Neural cell (in vitro differentiated cells): ENCODE measurements around the gene SCYGR6.

Experiments
- EP300 ChIP-seq: fragments of 450-650 bp; conservative IDR thresholded peaks from 2 replicates; pipeline ENCODE4 v1.6.1; 2014; ENCODE audit warnings: antibody characterized with exemption, mild to moderate bottlenecking, moderate library complexity; ENCODE audit not compliant: poor library complexity, severe bottlenecking
- EZH2 ChIP-seq: fragments of 200-600, 300-800 bp; shearing (Covaris generic), sonication (generic); IDR thresholded peaks from 2 replicates; pipeline ENCODE4 v1.6.1; 2014; ENCODE audit warnings: antibody characterized with exemption, low read length, borderline replicate concordance, mild to moderate bottlenecking; ENCODE audit not compliant: insufficient read depth, poor library complexity, severe bottlenecking
- TF ChIP-seq, protein P1 (sequence below): fragments of 450-650 bp; IDR thresholded peaks from 2 replicates; pipeline ENCODE4 v1.5.1; 2014; ENCODE audit warnings: antibody characterized with exemption, mild to moderate bottlenecking, moderate library complexity; ENCODE audit not compliant: poor library complexity, severe bottlenecking

DNA sequence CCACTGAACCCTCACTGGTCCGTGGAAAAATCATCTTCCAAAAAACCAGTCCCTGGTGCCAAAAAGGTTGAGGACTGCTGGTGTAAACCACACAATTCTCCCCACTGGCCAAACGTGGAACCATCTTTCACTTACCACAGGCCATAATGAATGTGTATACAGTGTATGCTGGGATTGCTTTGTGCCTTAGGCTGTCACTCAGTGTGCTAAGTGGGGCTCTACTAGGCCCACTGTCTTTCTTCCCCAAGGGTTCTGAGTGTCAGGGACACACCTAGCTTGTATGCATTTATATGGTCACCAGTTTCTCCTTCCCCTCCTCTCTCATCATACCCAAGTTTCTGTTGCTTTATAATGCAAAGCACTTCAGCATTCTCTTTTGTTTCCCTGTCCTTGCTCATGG lies 48.4 kb upstream of the SCYGR6 start:
- TF ChIP-seq, protein P1, sequence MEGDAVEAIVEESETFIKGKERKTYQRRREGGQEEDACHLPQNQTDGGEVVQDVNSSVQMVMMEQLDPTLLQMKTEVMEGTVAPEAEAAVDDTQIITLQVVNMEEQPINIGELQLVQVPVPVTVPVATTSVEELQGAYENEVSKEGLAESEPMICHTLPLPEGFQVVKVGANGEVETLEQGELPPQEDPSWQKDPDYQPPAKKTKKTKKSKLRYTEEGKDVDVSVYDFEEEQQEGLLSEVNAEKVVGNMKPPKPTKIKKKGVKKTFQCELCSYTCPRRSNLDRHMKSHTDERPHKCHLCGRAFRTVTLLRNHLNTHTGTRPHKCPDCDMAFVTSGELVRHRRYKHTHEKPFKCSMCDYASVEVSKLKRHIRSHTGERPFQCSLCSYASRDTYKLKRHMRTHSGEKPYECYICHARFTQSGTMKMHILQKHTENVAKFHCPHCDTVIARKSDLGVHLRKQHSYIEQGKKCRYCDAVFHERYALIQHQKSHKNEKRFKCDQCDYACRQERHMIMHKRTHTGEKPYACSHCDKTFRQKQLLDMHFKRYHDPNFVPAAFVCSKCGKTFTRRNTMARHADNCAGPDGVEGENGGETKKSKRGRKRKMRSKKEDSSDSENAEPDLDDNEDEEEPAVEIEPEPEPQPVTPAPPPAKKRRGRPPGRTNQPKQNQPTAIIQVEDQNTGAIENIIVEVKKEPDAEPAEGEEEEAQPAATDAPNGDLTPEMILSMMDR, result no peak
- no peak for TF ChIP-seq EZH2
- no peak for TF ChIP-seq EP300
